Measurements from ENCODE around the gene ASMTL. TPM values are rescaled to one million over a fixed set of nuclear protein-coding genes. Genes with fewer than 3 reads are reported as not detected.
"Not testable (repeated sequence)": the region's sequence is repeated elsewhere in the genome, so short reads cannot be mapped to it uniquely, and the experiment has no call there.

Gene ASMTL
- polyA plus RNA-seq, 6 donors from 2014 or later = 49.2 to 66.0 (median 57.7) TPM

DNA sequence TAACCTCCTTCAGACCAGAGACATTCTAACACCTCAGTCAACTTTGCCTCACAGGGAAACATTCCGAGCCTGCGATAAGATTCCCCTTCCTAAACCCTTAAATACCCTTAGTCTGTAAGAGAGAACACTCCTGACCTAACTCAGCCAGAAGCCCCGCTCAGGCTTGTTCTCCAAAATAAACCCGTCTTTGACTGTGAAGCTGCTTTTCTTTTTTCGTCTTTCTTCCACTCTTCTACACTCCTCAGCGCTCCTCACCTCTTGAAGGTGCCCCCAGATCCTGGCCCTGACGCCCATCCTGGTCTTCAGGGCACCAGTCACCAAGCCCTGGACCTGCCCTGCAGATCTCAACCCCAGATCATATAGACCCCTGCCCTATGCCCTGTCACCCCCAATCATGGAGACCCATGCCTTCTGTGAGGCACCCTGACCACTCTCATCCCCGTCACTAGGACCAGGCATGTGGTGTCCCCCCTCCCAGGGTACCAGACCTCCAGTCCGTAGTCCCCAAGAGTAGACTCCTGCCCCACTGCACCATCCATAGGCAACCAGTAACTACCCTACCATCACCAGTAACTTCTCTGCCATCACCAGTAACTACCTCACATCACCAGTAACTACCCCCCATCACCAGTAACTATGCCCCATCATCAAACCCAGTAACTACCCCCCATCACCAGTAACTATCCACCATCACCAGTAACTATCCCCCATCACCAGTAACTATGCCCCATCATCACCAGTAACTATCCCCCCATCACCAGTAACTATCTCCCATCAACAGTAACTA lies 3.5 kb downstream of the ASMTL start:
- Mint-ChIP-seq H3K27ac (peak overlapping the region; percentile 66 to 93 (median 85)), H3K4me3 (peak overlapping the region in 3 of 8 donors; percentile 25 to 85 (median 41)), H3K36me3 (peaks cover 25 to 26% of the 10 kb centered on the region in 2 donors), H3K4me1 (peaks cover 49 to 52% (median 50%) of the 10 kb centered on the region in 3 donors), H3K27me3 (no peaks in the 10 kb centered on the region), H3K9me3 (peaks cover 5 to 23% (median 16%) of the 10 kb centered on the region in 7 donors)
- DNase-seq (no peak), ATAC-seq (ENCODE audit: low read depth in 2 of 2) (no peak)

DNA sequence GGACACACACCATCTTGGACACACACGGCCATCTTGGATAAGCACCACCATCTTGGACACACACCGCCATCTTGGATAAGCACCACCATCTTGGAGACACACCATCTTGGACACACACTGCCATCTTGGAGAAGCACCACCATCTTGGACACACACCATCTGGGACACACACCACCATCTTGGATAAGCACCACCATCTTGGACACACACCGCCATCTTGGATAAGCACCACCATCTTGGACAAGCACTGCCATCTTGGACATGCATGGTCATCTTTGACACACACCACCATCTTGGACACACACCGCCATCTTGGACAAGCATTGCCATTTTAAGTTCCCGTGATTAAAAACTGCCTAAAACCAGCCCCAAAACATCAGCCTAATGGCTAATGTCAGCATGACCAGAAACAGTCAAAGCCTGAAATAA lies 4.1 kb downstream of the ASMTL start:
- DNase-seq = not testable (repeated sequence)
- H3K4me3 Mint-ChIP-seq = peak overlapping the region in 3 of 8 donors; percentile 25 to 85 (median 25)

DNA sequence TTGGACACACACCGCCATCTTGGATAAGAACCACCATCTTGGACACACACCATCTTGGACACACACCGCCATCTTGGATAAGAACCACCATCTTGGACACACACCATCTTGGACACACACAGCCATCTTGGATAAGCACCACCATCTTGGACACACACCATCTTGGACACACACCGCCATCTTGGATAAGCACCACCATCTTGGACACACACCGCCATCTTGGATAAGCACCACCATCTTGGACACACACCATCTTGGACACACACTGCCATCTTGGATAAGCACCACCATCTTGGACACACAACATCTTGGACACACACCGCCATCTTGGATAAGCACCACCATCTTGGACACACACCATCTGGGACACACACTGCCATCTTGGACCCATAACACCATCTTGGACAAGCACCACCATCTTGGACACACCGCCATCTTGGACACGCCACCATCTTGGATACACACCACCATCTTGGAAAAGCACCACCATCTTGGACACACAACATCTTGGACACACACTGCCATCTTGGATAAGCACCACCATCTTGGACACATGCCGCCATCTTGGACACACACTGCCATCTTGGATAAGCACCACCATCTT lies 4.6 kb downstream of the ASMTL start:
- Mint-ChIP-seq H3K4me3 (peak overlapping the region in 2 of 8 donors; percentile 58 to 61), H3K4me1 (peaks cover 49 to 51% (median 49%) of the 10 kb centered on the region in 3 donors), H3K36me3 (peaks cover 25 to 34% of the 10 kb centered on the region in 2 donors), H3K9me3 (peaks cover 5 to 23% (median 16%) of the 10 kb centered on the region in 7 donors), H3K27ac (peak overlapping the region in 1 of 6 donors; percentile 27)
- H3K27me3 Mint-ChIP-seq; ATAC-seq (ENCODE audit: low read depth in 2 of 2); DNase-seq: not testable (repeated sequence)

More for the DNA sequence above, 4.1 kb downstream of the ASMTL start:
- not testable (repeated sequence) for H3K27me3 Mint-ChIP-seq; ATAC-seq (ENCODE audit: low read depth in 2 of 2)
- Mint-ChIP-seq H3K9me3 (peaks cover 5 to 23% (median 16%) of the 10 kb centered on the region in 7 donors), H3K4me1 (peaks cover 49 to 51% (median 51%) of the 10 kb centered on the region in 3 donors), H3K36me3 (peaks cover 25 to 32% of the 10 kb centered on the region in 2 donors), H3K27ac (peak overlapping the region in 5 of 6 donors; percentile 26 to 93 (median 61))

DNA sequence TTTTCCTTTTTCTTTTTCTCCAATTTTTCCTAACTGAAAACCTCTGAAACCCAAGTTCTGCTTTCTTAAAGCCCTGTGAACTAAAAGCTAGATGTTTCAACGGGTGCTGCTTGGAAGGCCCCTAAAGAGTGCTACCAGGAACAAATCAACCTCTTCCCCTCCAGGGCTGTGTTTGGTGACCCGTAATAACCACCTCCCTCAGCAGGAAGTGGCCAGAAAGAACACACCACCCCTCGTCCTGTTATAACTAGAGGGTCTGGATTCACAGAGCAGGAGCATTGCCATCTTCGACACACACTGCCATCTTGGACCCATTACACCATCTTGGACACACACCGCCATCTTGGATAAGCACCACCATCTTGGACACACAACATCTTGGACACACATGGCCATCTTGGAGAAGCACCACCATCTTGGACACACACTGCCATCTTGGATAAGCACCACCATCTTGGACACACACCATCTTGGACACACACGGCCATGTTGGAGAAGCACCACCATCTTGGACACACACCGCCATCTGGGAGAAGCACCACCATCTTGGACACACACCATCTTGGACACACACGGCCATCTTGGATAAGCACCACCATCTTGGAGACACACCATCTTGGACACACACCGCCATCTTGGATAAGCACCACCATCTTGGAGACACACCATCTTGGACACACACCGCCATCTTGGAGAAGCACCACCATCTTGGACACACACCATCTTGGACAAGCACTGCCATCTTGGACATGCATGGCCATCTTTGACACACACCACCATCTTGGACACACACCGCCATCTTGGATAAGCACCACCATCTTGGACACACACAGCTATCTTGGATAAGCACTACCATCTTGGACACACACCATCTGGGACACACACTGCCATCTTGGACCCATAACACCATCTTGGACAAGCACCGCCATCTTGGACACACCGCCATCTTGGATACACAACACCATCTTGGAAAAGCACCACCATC lies 5.4 kb downstream of the ASMTL start:
- H3K4me3 Mint-ChIP-seq = peak overlapping the region in 4 of 8 donors; percentile 4 to 79 (median 54)
- H3K36me3 Mint-ChIP-seq = peaks cover 25 to 34% of the 10 kb centered on the region in 2 donors
- not testable (repeated sequence) for H3K27me3 Mint-ChIP-seq
- peak; percentile 84 to 90 for ATAC-seq (ENCODE audit: low read depth in 2 of 2)
- DNase-seq = peak; percentile 46
- H3K4me1 Mint-ChIP-seq = peaks cover 44 to 53% (median 49%) of the 10 kb centered on the region in 3 donors
- H3K27ac Mint-ChIP-seq = peak overlapping the region in 5 of 6 donors; percentile 27 to 93 (median 73)
- peaks cover 5 to 24% (median 16%) of the 10 kb centered on the region in 7 donors for H3K9me3 Mint-ChIP-seq

DNA sequence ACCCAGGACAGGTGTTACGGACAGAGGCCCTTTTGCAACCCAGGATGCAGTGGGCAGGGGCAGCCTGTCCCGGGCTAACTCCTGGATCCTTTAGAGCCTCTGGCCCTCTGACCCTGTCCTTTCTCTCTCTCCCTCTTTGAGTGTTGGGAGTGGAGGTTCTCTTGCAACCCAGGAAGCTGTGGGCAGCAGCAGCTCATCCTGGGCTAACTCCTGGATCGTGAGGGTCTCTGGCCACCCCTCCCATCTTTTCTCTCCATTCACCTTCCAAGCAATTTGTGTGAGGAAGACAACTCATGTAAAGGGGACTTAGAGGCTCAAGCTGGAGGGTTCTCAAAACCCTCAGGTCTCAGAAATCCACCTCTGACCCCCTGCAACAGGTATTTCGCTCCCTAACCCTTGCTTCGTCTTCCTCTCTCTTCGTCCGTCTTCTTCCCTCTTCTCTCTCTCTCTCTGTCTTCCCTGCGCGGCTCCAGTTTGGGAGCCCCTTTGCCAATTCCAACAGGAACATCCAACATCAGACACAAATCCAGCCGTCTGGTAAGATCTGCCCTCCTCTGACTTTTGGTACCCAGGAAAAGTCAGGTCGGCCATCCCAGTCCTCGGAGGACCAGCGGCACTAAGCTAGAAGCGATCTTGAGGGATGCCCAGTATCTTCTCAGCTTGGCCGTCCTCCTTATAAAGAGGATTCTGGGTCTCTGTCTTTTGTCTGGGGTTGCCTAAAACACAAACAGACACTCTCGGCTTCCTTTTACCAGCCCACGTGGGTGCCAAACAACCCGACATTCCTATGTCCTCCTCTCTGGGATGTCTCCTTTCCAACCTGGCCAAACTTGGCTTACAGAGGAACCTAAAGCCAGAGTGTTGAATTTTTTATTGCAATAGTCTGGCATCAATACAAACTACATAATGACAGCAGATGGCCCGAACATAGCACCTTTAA lies 7.9 kb downstream of the ASMTL start:
- Mint-ChIP-seq H3K4me1 (peaks cover 27 to 50% (median 36%) of the 10 kb centered on the region in 3 donors), H3K36me3 (peaks cover 25 to 34% of the 10 kb centered on the region in 2 donors), H3K27me3 (no peaks in the 10 kb centered on the region), H3K27ac (peak overlapping the region in 4 of 6 donors; percentile 53 to 86 (median 72)), H3K4me3 (peak overlapping the region in 2 of 8 donors; percentile 15 to 70), H3K9me3 (peaks cover 5 to 24% (median 16%) of the 10 kb centered on the region in 7 donors)
- DNase-seq (no peak), ATAC-seq (ENCODE audit: low read depth in 2 of 2) (no peak)

DNA sequence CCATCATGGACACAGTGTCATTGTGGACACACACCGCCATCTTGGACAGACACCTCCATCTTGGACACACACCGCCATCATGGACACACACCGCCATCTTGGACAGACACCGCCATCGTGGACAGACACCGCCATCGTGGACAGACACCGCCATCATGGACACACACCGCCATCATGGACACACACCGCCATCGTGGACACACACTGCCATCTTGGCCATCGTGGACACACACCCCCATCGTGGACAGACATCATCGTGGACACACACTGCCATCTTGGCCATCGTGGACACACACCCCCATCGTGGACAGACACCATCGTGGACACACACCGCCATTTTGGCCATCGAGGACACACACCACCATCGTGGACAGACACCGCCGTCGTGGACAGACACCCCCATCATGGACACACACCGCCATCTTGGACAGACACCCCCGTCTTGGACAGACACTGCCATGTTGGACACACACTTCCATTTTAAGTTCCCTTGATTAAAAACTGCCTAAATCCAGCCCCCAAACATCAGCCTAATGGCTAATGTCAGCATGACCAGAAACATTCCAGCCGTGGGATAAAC lies 9.1 kb downstream of the ASMTL start:
- DNase-seq (no peak), ATAC-seq (ENCODE audit: low read depth in 2 of 2) (no peak)
- H3K9me3 Mint-ChIP-seq = peaks cover 5 to 16% (median 10%) of the 10 kb centered on the region in 7 donors
- peak overlapping the region in 1 of 6 donors; percentile 30 for H3K27ac Mint-ChIP-seq
- H3K4me3 Mint-ChIP-seq = no peak overlapping the region
- H3K4me1 Mint-ChIP-seq = peaks cover 15 to 37% (median 23%) of the 10 kb centered on the region in 3 donors
- no peaks in the 10 kb centered on the region for H3K27me3 Mint-ChIP-seq
- H3K36me3 Mint-ChIP-seq = peaks cover 22 to 24% of the 10 kb centered on the region in 2 donors

DNA sequence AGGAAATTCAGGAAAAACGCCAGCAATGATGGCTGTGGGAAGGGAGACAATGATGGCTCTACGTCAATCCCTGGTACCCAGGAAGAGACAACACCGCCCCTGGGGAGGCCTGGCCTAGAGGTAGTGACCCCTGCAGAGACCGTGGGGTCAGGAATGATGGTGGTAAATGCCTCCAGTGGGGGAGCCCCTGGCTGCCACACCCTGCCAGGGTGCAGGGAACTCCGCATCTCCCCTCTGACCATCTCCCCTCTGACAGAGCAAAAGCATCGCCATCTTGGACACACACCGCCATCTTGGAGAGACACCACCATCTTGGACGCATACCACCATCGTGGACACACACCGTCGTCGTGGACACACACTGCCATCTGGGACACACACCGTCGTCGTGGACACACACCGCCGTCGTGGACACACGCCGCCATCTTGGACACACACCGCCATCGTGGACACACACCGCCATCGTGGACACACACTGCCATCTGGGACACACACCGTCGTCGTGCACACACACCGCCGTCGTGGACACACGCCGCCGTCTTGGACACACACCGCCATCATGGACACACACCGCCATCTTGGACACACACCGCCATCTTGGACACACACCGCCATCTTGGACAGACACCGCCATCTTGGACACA lies 9.9 kb downstream of the ASMTL start:
- Mint-ChIP-seq H3K9me3 (peaks cover 0 to 16% (median 6%) of the 10 kb centered on the region in 7 donors), H3K27me3 (no peaks in the 10 kb centered on the region), H3K4me1 (peaks cover 15 to 31% (median 18%) of the 10 kb centered on the region in 3 donors), H3K36me3 (peaks cover 17 to 20% of the 10 kb centered on the region in 2 donors), H3K27ac (no peak overlapping the region), H3K4me3 (peak overlapping the region in 1 of 8 donors; percentile 75)
- ATAC-seq (ENCODE audit: low read depth in 2 of 2) = no peak
- no peak for DNase-seq

DNA sequence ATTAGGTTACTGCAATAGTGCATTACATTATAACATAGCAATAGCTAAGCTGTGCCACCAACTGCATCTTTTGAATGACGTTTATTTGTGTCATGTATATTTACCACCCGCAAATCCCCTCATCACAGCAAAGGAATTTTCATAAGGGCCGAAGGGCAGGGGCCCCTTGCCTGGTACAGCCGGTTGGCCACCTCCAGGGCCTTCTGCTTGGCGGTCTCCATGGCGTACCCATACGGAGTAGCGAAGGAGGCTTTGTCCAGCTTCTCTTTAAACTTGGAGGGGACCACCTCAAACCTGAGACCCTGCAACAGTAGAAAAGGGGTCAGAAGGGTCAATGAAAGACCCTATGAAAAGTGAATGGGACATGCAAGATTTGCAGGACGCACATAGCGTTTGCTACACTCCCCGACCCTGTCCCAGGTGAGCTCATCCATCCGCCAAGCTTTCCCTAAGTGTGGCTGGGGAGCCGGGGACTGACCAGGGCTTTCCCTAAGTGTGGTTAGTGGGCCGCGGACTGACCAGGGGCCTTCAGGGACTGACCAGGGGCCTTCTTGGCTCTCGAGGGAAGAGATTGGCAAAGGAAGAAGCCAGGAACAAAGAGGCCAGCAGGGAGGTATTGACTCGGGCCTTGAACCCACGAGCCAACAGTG lies 10.6 kb downstream of the ASMTL start:
- Mint-ChIP-seq H3K36me3 (peaks cover 15 to 27% of the 10 kb centered on the region in 2 donors), H3K4me1 (peaks cover 9 to 25% (median 16%) of the 10 kb centered on the region in 3 donors), H3K9me3 (peaks cover 0 to 14% (median 3%) of the 10 kb centered on the region in 7 donors), H3K4me3 (no peak overlapping the region), H3K27me3 (no peaks in the 10 kb centered on the region), H3K27ac (peak overlapping the region in 1 of 6 donors; percentile 20)
- no peak for ATAC-seq (ENCODE audit: low read depth in 2 of 2)
- DNase-seq = no peak

DNA sequence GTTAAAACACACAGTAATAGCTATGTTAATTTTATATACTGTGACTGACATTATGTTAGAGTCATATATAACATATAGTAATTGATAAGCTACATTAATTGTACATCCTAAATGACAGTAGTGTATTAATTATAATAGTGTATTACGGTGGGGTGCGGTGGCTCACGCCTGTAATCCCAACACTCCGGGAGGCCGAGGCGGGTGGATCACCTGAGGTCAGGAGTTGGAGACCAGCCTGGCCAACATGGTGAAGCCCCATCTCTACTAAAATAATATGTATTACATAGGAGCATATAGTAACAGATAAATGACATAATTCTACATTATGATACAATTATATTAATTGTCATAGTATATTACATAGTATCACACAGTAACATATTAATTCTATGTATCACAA lies 12.2 kb downstream of the ASMTL start:
- Mint-ChIP-seq H3K4me1 (peaks cover 5 to 12% (median 11%) of the 10 kb centered on the region in 3 donors), H3K27me3 (no peaks in the 10 kb centered on the region), H3K36me3 (peaks cover 15 to 31% of the 10 kb centered on the region in 2 donors), H3K27ac (no peak overlapping the region), H3K4me3 (no peak overlapping the region), H3K9me3 (peaks cover 0 to 12% (median 2%) of the 10 kb centered on the region in 7 donors)
- ATAC-seq (ENCODE audit: low read depth in 2 of 2) = no peak
- no peak for DNase-seq

DNA sequence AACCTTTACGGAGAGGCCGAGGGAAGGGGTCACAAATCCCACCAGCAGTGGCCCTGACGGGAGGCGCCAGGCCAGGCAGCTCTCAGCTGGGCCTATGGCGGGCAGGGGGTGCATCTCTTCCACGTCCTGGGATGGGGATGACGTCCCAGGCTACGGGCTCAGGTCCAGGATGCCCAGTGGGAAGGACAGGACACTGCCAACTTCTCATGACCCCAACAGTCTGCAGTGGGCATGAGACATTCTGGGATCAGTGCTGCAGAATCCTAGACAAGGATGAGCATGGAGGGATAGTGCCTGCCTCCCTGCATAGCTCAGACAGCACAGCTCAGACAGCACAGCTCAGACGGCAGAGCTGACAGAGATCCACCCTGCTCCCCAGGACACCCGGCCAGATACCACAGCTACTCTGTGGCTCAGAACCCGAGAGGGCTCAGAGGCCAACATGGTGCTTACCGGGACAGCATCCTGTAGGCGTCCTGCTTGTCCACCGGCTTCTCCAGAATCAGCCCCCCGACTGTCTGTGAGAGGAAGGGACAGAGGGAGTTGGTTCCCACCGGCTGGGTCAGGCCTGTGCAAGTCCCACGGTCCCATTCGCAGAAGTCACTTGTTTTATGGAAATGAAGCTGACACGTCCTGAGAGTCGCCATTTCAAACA lies 17.3 kb downstream of the ASMTL start:
- Mint-ChIP-seq H3K27ac (peak overlapping the region in 1 of 6 donors; percentile 37), H3K4me3 (no peak overlapping the region), H3K9me3 (peaks cover 0 to 3% (median 0%) of the 10 kb centered on the region in 7 donors), H3K4me1 (peaks cover 0 to 4% (median 0%) of the 10 kb centered on the region in 3 donors), H3K36me3 (peaks cover 9 to 13% of the 10 kb centered on the region in 2 donors), H3K27me3 (no peaks in the 10 kb centered on the region)
- DNase-seq (no peak), ATAC-seq (ENCODE audit: low read depth in 2 of 2) (no peak)

Measured in naive B cell (primary cell).